ENCODE results near the gene GBP1. TPM values are rescaled to one million over a fixed set of nuclear protein-coding genes. Genes with fewer than 3 reads are reported as not detected.

The GBP1 gene
- total RNA-seq, 4 donors from 2014 or later, result 6.6 to 14.0 (median 10.4) TPM

GRCh38 chr1:89068291-89068690 is 3.3 kb upstream of the GBP1 start:
- no peak for DNase-seq (ENCODE audit: low spot score in 2 of 2)

GRCh38 chr1:89064632-89065031 is 376 bp downstream of the GBP1 start:
- intact Hi-C loops (cut with DNase I; ENCODE audit: low total_unique reads), result no loop called here
- no peak for TF ChIP-seq POLR2A (IDR thresholded peaks at IDR 0.05)
- TF ChIP-seq CTCF (IDR thresholded peaks at IDR 0.05), result no peak
- 4 to 6% methylated on average over 4 of the region's 4 CpGs for WGBS, 2 donors
- H3K4me3 ChIP-seq (ENCODE audit: low read depth, poor library complexity, severe bottlenecking), result peak overlapping the region; percentile 24
- no peak for DNase-seq (ENCODE audit: low spot score in 2 of 2)

More at GRCh38 chr1:89068291-89068690, 3.3 kb upstream of the GBP1 start:
- no peak for TF ChIP-seq POLR2A (IDR thresholded peaks at IDR 0.05)
- no peak overlapping the region for H3K4me3 ChIP-seq (ENCODE audit: low read depth, poor library complexity, severe bottlenecking)
- intact Hi-C loops (cut with DNase I; ENCODE audit: low total_unique reads), result no loop called here

GRCh38 chr1:89063094-89063493 is 1.9 kb downstream of the GBP1 start:
- H3K4me3 ChIP-seq (ENCODE audit: low read depth, poor library complexity, severe bottlenecking), result no peak overlapping the region
- DNase-seq (ENCODE audit: low spot score in 2 of 2), result no peak
- intact Hi-C loops (cut with DNase I; ENCODE audit: low total_unique reads), result no loop called here

GRCh38 chr1:89060091-89060490 is 4.9 kb downstream of the GBP1 start:
- DNase-seq (ENCODE audit: low spot score in 2 of 2), result no peak
- TF ChIP-seq POLR2A (IDR thresholded peaks at IDR 0.05) (no peak), CTCF (IDR thresholded peaks at IDR 0.05) (no peak)
- intact Hi-C loops (cut with DNase I; ENCODE audit: low total_unique reads), result no loop called here
- 95% methylated on average over 5 of the region's 5 CpGs for WGBS, 2 donors
- H3K4me3 ChIP-seq (ENCODE audit: low read depth, poor library complexity, severe bottlenecking), result no peak overlapping the region

More at GRCh38 chr1:89063094-89063493, 1.9 kb downstream of the GBP1 start:
- 91 to 92% methylated on average over 3 of the region's 3 CpGs for WGBS, 2 donors
- TF ChIP-seq CTCF (IDR thresholded peaks at IDR 0.05) (no peak), POLR2A (IDR thresholded peaks at IDR 0.05) (no peak)

- intact Hi-C loops (cut with DNase I; ENCODE audit: low total_unique reads), result no loop called here
- WGBS, 2 donors, result 87 to 98% methylated on average over 1 of the region's 1 CpG
Observed at GRCh38 chr1:89051955-89052312, 13.1 kb downstream of the GBP1 start.

GRCh38 chr1:89051300-89051954 is 13.6 kb downstream of the GBP1 start:
- no peak for DNase-seq (ENCODE audit: low spot score in 2 of 2)
- intact Hi-C loops (cut with DNase I; ENCODE audit: low total_unique reads), result no loop called here
- WGBS, 2 donors, result 93 to 95% methylated on average over 9 of the region's 9 CpGs
- no peak overlapping the region for H3K4me3 ChIP-seq (ENCODE audit: low read depth, poor library complexity, severe bottlenecking)
- TF ChIP-seq CTCF (IDR thresholded peaks at IDR 0.05) (no peak), POLR2A (IDR thresholded peaks at IDR 0.05) (no peak)

More at GRCh38 chr1:89051955-89052312, 13.1 kb downstream of the GBP1 start:
- no peak for TF ChIP-seq POLR2A (IDR thresholded peaks at IDR 0.05)
- no peak for TF ChIP-seq CTCF (IDR thresholded peaks at IDR 0.05)
- H3K4me3 ChIP-seq (ENCODE audit: low read depth, poor library complexity, severe bottlenecking), result no peak overlapping the region
- DNase-seq (ENCODE audit: low spot score in 2 of 2), result no peak
